SU-DHL-6 (cell line): ENCODE data around the gene DMD.

Experiments
- H2AFZ ChIP-seq: fragments of 200-600 bp; sonication (generic); 2 replicates; pipeline ENCODE4 v1.6.1; 2014; ENCODE audit warnings: low read depth, mild to moderate bottlenecking, moderate library complexity, mixed read lengths, antibody characterized with exemption, low read length; ENCODE audit not compliant: severe bottlenecking
- H3F3A ChIP-seq: fragments of 200-600 bp; shearing (Covaris generic); 2 replicates; pipeline ENCODE4 v1.6.0; 2016; ENCODE audit warnings: antibody characterized with exemption, mild to moderate bottlenecking; ENCODE audit not compliant: insufficient read depth
- H3K27ac ChIP-seq: fragments of 200-600 bp; sonication (generic); 2 replicates; pipeline ENCODE4 v1.5.1; 2016; ENCODE audit warnings: low read depth, mild to moderate bottlenecking, low read length, moderate library complexity, mixed read lengths
- H3K27me3 ChIP-seq: fragments of 200-600 bp; sonication (generic), shearing (Covaris generic); 2 replicates; pipeline ENCODE4 v1.6.0; 2014; ENCODE audit warnings: mild to moderate bottlenecking, low read length
- H3K36me3 ChIP-seq: fragments of 200-600 bp; sonication (generic); 2 replicates; pipeline ENCODE4 v1.6.1; 2014; ENCODE audit warnings: mild to moderate bottlenecking, low read length, mixed read lengths
- H3K4me2 ChIP-seq: fragments of 300-600, 200-600 bp; shearing (Covaris generic), sonication (generic); 2 replicates; pipeline ENCODE4 v1.6.0; 2014; ENCODE audit warnings: low read length, low read depth, mild to moderate bottlenecking; ENCODE audit not compliant: poor library complexity, severe bottlenecking
- H3K4me3 ChIP-seq: fragments of 200-600 bp; sonication (generic); 2 replicates; pipeline ENCODE4 v1.5.1; 2014; ENCODE audit warnings: antibody characterized with exemption, low read length, mild to moderate bottlenecking, mixed read lengths; ENCODE audit not compliant: insufficient read depth, poor library complexity, severe bottlenecking
- H3K79me2 ChIP-seq: fragments of 200-600 bp; sonication (generic); 2 replicates; pipeline ENCODE4 v1.6.1; 2014; ENCODE audit warnings: mild to moderate bottlenecking, low read length, moderate library complexity; ENCODE audit not compliant: insufficient read depth
- H3K9ac ChIP-seq: fragments of 200-600 bp; sonication (generic); 2 replicates; pipeline ENCODE4 v1.7.0; 2014; ENCODE audit warnings: mild to moderate bottlenecking, low read length
- H3K9me2 ChIP-seq: fragments of 200-600 bp; sonication (generic); replicated peaks from 2 replicates; pipeline ENCODE4 v1.6.1; 2014; ENCODE audit warnings: low read length; ENCODE audit not compliant: insufficient read depth
- H3K9me3 ChIP-seq: fragments of 200-600 bp; sonication (generic); 2 replicates; pipeline ENCODE4 v1.6.1; 2014; ENCODE audit warnings: low read length, mixed read lengths; ENCODE audit not compliant: insufficient read depth
- H4K20me1 ChIP-seq: fragments of 200-600 bp; sonication (generic); 2 replicates; pipeline ENCODE4 v1.6.1; 2014; ENCODE audit warnings: low read depth, mild to moderate bottlenecking, antibody characterized with exemption, low read length, moderate library complexity, mixed read lengths
- CTCF ChIP-seq: fragments of 200-600 bp; sonication (generic); IDR thresholded peaks from one replicate; pipeline ENCODE4 v1.5.1; 2017; ENCODE audit warnings: antibody characterized with exemption, mild to moderate bottlenecking, low read length, moderate library complexity; ENCODE audit not compliant: insufficient read depth, poor library complexity, severe bottlenecking
- EZH2phosphoT487 ChIP-seq: fragments of 200-600 bp; sonication (generic), shearing (Covaris generic); conservative IDR thresholded peaks from 2 replicates; pipeline ENCODE4 v1.6.1; 2018; ENCODE audit warnings: mild to moderate bottlenecking, antibody characterized with exemption, low read length, moderate library complexity, mixed read lengths

The DMD gene

GRCh38 chrX:31237189-31237588, 1974.2 kb downstream of the DMD start:
- H3K9ac ChIP-seq: peak overlapping the region; percentile 41
- no peaks in the 10 kb centered on the region for H3K27me3 ChIP-seq
- peak overlapping the region; percentile 22 for H3K4me3 ChIP-seq
- no peak overlapping the region for H2AFZ ChIP-seq
- H3K36me3 ChIP-seq: no peaks in the 10 kb centered on the region
- no peaks in the 10 kb centered on the region for H3K9me3 ChIP-seq
- TF ChIP-seq EZH2phosphoT487: no peak
- TF ChIP-seq CTCF: no peak
- H3F3A ChIP-seq: peaks cover 45% of the 10 kb centered on the region
- H3K27ac ChIP-seq: peak overlapping the region; percentile 99
- no peaks in the 10 kb centered on the region for H4K20me1 ChIP-seq
- H3K79me2 ChIP-seq: peaks cover 42% of the 10 kb centered on the region
- H3K9me2 ChIP-seq: no peaks in the 10 kb centered on the region
- peak overlapping the region; percentile 72 for H3K4me2 ChIP-seq

GRCh38 chrX:31236231-31236630, 1975.1 kb downstream of the DMD start:
- Histone ChIP-seq H3K9me2 (no peaks in the 10 kb centered on the region), H3K4me2 (peak overlapping the region; percentile 72)
- TF ChIP-seq CTCF: no peak
- TF ChIP-seq EZH2phosphoT487: no peak

GRCh38 chrX:31233941-31234496, 1977.3 kb downstream of the DMD start:
- H3K9ac ChIP-seq: peak overlapping the region; percentile 54
- no peaks in the 10 kb centered on the region for H3K9me3 ChIP-seq
- H3K79me2 ChIP-seq: peaks cover 60% of the 10 kb centered on the region
- H3K27me3 ChIP-seq: no peaks in the 10 kb centered on the region
- H3K9me2 ChIP-seq: no peaks in the 10 kb centered on the region
- peak overlapping the region; percentile 99 for H3K27ac ChIP-seq
- H3K36me3 ChIP-seq: no peaks in the 10 kb centered on the region
- peak overlapping the region; percentile 28 for H3K4me3 ChIP-seq
- no peak overlapping the region for H2AFZ ChIP-seq
- H3F3A ChIP-seq: peaks cover 55% of the 10 kb centered on the region
- no peaks in the 10 kb centered on the region for H4K20me1 ChIP-seq
- peak overlapping the region; percentile 72 for H3K4me2 ChIP-seq
- TF ChIP-seq CTCF: no peak
- TF ChIP-seq EZH2phosphoT487: no peak

More at GRCh38 chrX:31236231-31236630, 1975.1 kb downstream of the DMD start:
- H3F3A ChIP-seq: peaks cover 45% of the 10 kb centered on the region
- no peaks in the 10 kb centered on the region for H3K36me3 ChIP-seq
- H2AFZ ChIP-seq: no peak overlapping the region
- peak overlapping the region; percentile 33 for H3K4me3 ChIP-seq
- peak overlapping the region; percentile 49 for H3K9ac ChIP-seq
- H3K27ac ChIP-seq: peak overlapping the region; percentile 99
- H4K20me1 ChIP-seq: no peaks in the 10 kb centered on the region
- peaks cover 48% of the 10 kb centered on the region for H3K79me2 ChIP-seq
- H3K27me3 ChIP-seq: no peaks in the 10 kb centered on the region
- no peaks in the 10 kb centered on the region for H3K9me3 ChIP-seq
